NB4 (cell line): Measurements from ENCODE around the gene SEMA3B.

Experiments
- CTCF ChIP-seq: IDR thresholded peaks from one replicate; pipeline ENCODE4 v1.5.1; 2012; ENCODE audit warnings: low read depth, low read length
- MAX ChIP-seq: IDR thresholded peaks from 2 replicates; pipeline ENCODE4 v1.6.1; 2011; ENCODE audit warnings: low read depth, low read length

GRCh38 chr3:50297384-50297775 lies 28.4 kb downstream of the SEMA3B start:
- TF ChIP-seq CTCF (no peak), MAX (no peak)
